DOHH2 (cell line): ENCODE measurements around the gene TAS1R2.

Source experiments
- H3F3A ChIP-seq: fragments of 200-600 bp; sonication (generic), shearing (Covaris generic); 2 replicates; pipeline ENCODE4 v1.6.0; 2016; ENCODE audit warnings: antibody characterized with exemption, mild to moderate bottlenecking; ENCODE audit not compliant: control insufficient read depth, insufficient read depth
- H3K27ac ChIP-seq: fragments of 200-600 bp; sonication (generic); 2 replicates; pipeline ENCODE4 v1.5.1; 2014; ENCODE audit warnings: low read depth, mild to moderate bottlenecking, low read length, moderate library complexity
- H3K27me3 ChIP-seq: fragments of 200-600 bp; sonication (generic); 2 replicates; pipeline ENCODE4 v1.6.1; 2014; ENCODE audit warnings: mild to moderate bottlenecking, low read length, mixed read lengths; ENCODE audit not compliant: control insufficient read depth
- H3K36me3 ChIP-seq: fragments of 200-600 bp; sonication (generic); 2 replicates; pipeline ENCODE4 v1.6.1; 2014; ENCODE audit warnings: mild to moderate bottlenecking, low read length, moderate library complexity, mixed read lengths; ENCODE audit not compliant: control insufficient read depth
- H3K4me1 ChIP-seq: fragments of 200-600 bp; sonication (generic); 2 replicates; pipeline ENCODE4 v1.6.1; 2014; ENCODE audit warnings: mild to moderate bottlenecking, low read length, mixed read lengths; ENCODE audit not compliant: control insufficient read depth
- H3K4me2 ChIP-seq: fragments of 200-600 bp; sonication (generic); 2 replicates; pipeline ENCODE4 v1.6.0; 2014; ENCODE audit warnings: mild to moderate bottlenecking, low read length, moderate library complexity
- H3K4me3 ChIP-seq: fragments of 200-600 bp; sonication (generic); 2 replicates; pipeline ENCODE4 v1.5.1; 2014; ENCODE audit warnings: mild to moderate bottlenecking, low read length, mixed read lengths
- H3K79me2 ChIP-seq: fragments of 200-600 bp; sonication (generic); 2 replicates; pipeline ENCODE4 v1.6.1; 2014; ENCODE audit warnings: mild to moderate bottlenecking, low read length, mixed read lengths; ENCODE audit not compliant: control insufficient read depth
- H3K9me2 ChIP-seq: fragments of 200-600 bp; sonication (generic); replicated peaks from 2 replicates; pipeline ENCODE4 v1.6.1; 2014; ENCODE audit warnings: mild to moderate bottlenecking, low read length, mixed read lengths; ENCODE audit not compliant: control insufficient read depth
- H3K9me3 ChIP-seq: fragments of 200-600 bp; sonication (generic); 2 replicates; pipeline ENCODE4 v1.6.1; 2014; ENCODE audit warnings: antibody characterized with exemption, low read length, mixed read lengths; ENCODE audit not compliant: control insufficient read depth, insufficient read depth
- H4K20me1 ChIP-seq: fragments of 200-600 bp; sonication (generic); 2 replicates; pipeline ENCODE4 v1.6.0; 2014; ENCODE audit warnings: low read depth, mild to moderate bottlenecking, antibody characterized with exemption, low read length, moderate library complexity; ENCODE audit not compliant: control insufficient read depth, insufficient read depth
- EZH2phosphoT487 ChIP-seq: fragments of 200-600 bp; sonication (generic); IDR thresholded peaks from 2 replicates; pipeline ENCODE4 v1.6.1; 2017; ENCODE audit warnings: borderline replicate concordance, mild to moderate bottlenecking, antibody characterized with exemption, low read length, moderate library complexity, mixed read lengths
- TF ChIP-seq, protein P1 (sequence below): fragments of 200-600 bp; sonication (generic); IDR thresholded peaks from one replicate; pipeline ENCODE4 v1.5.1; 2014; ENCODE audit warnings: antibody characterized with exemption, mild to moderate bottlenecking, low read depth, low read length; ENCODE audit not compliant: poor library complexity, severe bottlenecking

Gene TAS1R2

DNA sequence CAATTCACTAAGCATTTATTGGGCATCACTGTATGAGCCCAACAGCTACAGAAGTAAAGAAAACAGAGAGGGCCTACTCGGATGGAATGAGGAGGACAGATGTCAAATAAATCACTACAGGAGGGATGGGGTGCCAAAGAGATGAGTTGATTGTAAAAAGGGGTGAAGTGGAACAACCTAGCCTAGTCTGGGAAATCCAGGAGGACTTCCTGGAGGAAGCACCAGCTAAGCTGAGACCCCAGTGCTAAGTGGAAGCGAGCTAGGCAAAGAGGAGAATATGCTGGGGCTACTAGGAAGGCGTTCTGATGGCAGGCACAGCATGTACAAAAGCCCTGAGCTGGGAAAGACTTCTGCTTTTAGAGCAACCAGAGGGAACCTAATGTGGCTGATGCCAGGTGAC lies 42.1 kb downstream of the TAS1R2 start:
- Histone ChIP-seq H3K27me3 (no peaks in the 10 kb centered on the region), H3K4me2 (no peak overlapping the region), H3K4me3 (no peak overlapping the region)

DNA sequence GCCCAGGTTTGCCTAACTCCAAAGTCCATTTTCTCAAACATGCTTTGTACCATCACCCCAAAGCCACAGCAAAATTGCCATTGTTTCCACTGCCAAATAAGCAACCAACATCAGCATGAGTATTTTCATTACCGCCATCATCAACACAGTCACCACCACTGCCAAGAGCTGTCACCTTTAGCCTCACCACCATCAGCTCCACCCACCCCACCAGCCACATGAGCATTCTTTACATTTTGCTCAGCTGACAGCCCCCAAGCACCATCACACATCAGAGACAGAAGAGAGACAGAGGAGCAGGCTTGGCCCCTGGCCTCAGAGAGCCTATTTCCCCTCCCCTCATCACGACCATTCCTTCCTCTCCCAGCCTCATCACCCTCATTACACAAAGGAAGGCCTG lies 42.7 kb downstream of the TAS1R2 start:
- no peaks in the 10 kb centered on the region for H3K27me3 ChIP-seq
- no peak for TF ChIP-seq EZH2phosphoT487
- TF ChIP-seq, protein P1, sequence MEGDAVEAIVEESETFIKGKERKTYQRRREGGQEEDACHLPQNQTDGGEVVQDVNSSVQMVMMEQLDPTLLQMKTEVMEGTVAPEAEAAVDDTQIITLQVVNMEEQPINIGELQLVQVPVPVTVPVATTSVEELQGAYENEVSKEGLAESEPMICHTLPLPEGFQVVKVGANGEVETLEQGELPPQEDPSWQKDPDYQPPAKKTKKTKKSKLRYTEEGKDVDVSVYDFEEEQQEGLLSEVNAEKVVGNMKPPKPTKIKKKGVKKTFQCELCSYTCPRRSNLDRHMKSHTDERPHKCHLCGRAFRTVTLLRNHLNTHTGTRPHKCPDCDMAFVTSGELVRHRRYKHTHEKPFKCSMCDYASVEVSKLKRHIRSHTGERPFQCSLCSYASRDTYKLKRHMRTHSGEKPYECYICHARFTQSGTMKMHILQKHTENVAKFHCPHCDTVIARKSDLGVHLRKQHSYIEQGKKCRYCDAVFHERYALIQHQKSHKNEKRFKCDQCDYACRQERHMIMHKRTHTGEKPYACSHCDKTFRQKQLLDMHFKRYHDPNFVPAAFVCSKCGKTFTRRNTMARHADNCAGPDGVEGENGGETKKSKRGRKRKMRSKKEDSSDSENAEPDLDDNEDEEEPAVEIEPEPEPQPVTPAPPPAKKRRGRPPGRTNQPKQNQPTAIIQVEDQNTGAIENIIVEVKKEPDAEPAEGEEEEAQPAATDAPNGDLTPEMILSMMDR: no peak
- no peaks in the 10 kb centered on the region for H3K79me2 ChIP-seq
- H3K4me3 ChIP-seq: no peak overlapping the region
- H3K9me2 ChIP-seq: no peaks in the 10 kb centered on the region
- no peaks in the 10 kb centered on the region for H3F3A ChIP-seq
- H3K9me3 ChIP-seq: no peaks in the 10 kb centered on the region
- H3K36me3 ChIP-seq: no peaks in the 10 kb centered on the region
- H4K20me1 ChIP-seq: 0 out of 2 replicates have a peak, but pooled peaks cover 5% of the 10 kb centered on the region
- H3K4me1 ChIP-seq: no peaks in the 10 kb centered on the region
- no peak overlapping the region for H3K27ac ChIP-seq
- H3K4me2 ChIP-seq: no peak overlapping the region

More for the DNA sequence above, 42.1 kb downstream of the TAS1R2 start:
- H3F3A ChIP-seq: no peaks in the 10 kb centered on the region
- no peaks in the 10 kb centered on the region for H3K9me3 ChIP-seq
- no peaks in the 10 kb centered on the region for H3K9me2 ChIP-seq
- TF ChIP-seq, protein P1: no peak
- TF ChIP-seq EZH2phosphoT487: no peak
- H3K4me1 ChIP-seq: no peaks in the 10 kb centered on the region
- 0 out of 2 replicates have a peak, but pooled peaks cover 5% of the 10 kb centered on the region for H4K20me1 ChIP-seq
- no peak overlapping the region for H3K27ac ChIP-seq
- no peaks in the 10 kb centered on the region for H3K36me3 ChIP-seq
- H3K79me2 ChIP-seq: no peaks in the 10 kb centered on the region

DNA sequence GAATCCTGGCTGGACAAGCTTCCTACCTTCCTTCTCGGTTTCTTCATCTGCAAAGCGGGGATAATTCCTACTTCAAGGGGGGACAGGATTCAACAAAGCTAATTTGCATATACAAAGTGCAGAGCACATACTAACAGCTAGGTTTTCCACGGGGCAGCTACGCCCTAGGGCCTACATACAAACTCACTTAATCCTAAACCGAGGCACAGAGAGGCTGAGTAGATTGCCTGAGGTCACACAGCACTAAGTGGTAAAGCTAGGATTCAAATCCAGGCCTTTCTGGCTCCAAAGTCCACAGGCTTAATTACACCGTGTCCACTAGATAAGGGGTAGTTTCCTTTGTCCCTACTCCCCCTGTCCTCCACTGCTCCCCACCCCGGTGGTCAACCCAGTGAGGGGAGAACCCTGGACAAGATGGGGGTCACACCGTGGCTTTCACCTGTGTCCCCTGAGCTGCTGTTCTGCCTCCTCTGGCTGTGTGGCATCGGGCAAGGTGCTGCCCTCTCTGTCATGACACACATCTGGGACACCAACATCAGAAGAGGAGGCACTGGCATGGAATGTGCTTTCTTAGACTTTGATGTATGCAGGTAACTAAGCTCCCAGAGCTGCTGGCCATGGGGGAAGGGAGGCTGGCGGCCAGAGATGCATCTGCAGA lies 44.5 kb downstream of the TAS1R2 start:
- H3K79me2 ChIP-seq: no peaks in the 10 kb centered on the region
- H3F3A ChIP-seq: no peaks in the 10 kb centered on the region
- no peaks in the 10 kb centered on the region for H3K36me3 ChIP-seq
- no peaks in the 10 kb centered on the region for H3K27me3 ChIP-seq
- H4K20me1 ChIP-seq: no peaks in the 10 kb centered on the region
- H3K4me1 ChIP-seq: no peaks in the 10 kb centered on the region
- TF ChIP-seq, protein P1: no peak
- no peak overlapping the region for H3K27ac ChIP-seq
- H3K4me3 ChIP-seq: no peak overlapping the region
- no peaks in the 10 kb centered on the region for H3K9me2 ChIP-seq
- H3K9me3 ChIP-seq: no peaks in the 10 kb centered on the region
- H3K4me2 ChIP-seq: no peak overlapping the region
